ENCODE measurements around the gene TMED6.

Gene TMED6

GRCh38 chr16:69322343-69322742 is 29.2 kb downstream of the TMED6 start:
- no peak for DNase-seq

- DNase-seq = no peak
Measured at GRCh38 chr16:69321080-69321479, 30.5 kb downstream of the TMED6 start.

GRCh38 chr16:69320740-69321073 is 30.9 kb downstream of the TMED6 start:
- DNase-seq = no peak

- DNase-seq = no peak
Measured at GRCh38 chr16:69319826-69320739, 31.5 kb downstream of the TMED6 start.

GRCh38 chr16:69319381-69319780 is 32.2 kb downstream of the TMED6 start:
- no peak for DNase-seq

GRCh38 chr16:69318911-69319289 is 32.7 kb downstream of the TMED6 start:
- no peak for DNase-seq

GRCh38 chr16:69318177-69318910 is 33.2 kb downstream of the TMED6 start:
- DNase-seq = no peak

GRCh38 chr16:69316595-69317034 is 35.0 kb downstream of the TMED6 start:
- DNase-seq = no peak

GRCh38 chr16:69315486-69316311 is 35.9 kb downstream of the TMED6 start:
- no peak for DNase-seq

GRCh38 chr16:69314534-69314933 is 37.1 kb downstream of the TMED6 start:
- no peak for DNase-seq

GRCh38 chr16:69313469-69313868 is 38.1 kb downstream of the TMED6 start:
- DNase-seq = no peak

- peak; percentile 49 for DNase-seq
Measured at GRCh38 chr16:69311533-69312387, 39.8 kb downstream of the TMED6 start.

GRCh38 chr16:69310653-69311532 is 40.7 kb downstream of the TMED6 start, which contains the start of gene VPS4A:
Gene VPS4A (plus strand): TSS chr16:69311350. CDS start chr16:69311512, 162 bp downstream.
- DNase-seq = peak; percentile 97

GRCh38 chr16:69309316-69309715 is 42.3 kb downstream of the TMED6 start:
- DNase-seq = no peak

- DNase-seq = no peak
Measured at GRCh38 chr16:69307856-69308255, 43.7 kb downstream of the TMED6 start.

GRCh38 chr16:69307091-69307490 is 44.5 kb downstream of the TMED6 start:
- DNase-seq = no peak

GRCh38 chr16:69306031-69306430 is 45.6 kb downstream of the TMED6 start:
- no peak for DNase-seq

- DNase-seq = no peak
Measured at GRCh38 chr16:69302301-69302700, 49.3 kb downstream of the TMED6 start.

GRCh38 chr16:69301861-69302260 is 49.7 kb downstream of the TMED6 start:
- no peak for DNase-seq

- no peak for DNase-seq
Measured at GRCh38 chr16:69301187-69301586, 50.4 kb downstream of the TMED6 start.

GRCh38 chr16:69298261-69298660 is 53.3 kb downstream of the TMED6 start:
- no peak for DNase-seq
